ENCODE data around the gene ATG9B.

ATG9B gene

DNA sequence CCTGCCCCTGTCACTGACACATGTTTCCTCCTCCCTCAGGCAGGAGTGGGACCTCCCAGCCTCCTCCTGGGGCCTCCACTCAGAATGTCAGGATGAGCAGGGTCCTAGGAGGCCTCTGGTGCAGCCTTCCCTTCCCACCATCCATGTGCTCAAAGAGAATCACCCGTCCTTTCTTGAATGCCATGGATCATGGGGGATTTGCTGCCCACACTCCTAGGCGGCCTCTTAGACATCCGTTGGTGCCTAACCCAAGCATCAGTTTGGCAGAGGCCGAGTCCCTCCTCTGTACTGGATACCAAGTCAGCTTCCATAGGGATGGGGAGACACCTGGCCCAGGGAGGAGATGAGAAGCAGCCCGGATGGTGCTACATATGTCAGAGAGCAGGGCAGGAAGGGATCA is 26.5 kb downstream of the ATG9B start:
- DNase-seq, result no peak

DNA sequence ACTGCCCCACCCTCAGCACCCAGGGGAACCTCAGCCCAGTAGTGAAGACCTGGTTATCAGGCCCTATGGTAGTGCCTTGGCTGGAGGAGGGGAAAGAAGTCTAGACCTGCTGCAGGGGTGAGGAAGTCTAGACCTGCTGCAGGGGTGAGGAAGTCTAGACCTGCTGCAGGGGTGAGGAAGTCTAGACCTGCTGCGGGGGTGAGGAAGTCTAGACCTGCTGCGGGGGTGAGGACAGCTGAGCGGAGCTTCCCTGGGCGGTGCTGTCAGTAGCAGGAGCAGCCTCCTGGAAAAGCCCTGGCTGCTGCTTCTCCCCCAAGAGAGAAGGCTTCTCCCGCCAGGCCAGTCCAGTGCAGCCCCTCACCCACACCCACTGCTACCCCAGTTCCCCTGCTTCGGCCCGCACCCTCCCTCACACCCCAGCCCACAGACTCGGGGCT is 27.2 kb downstream of the ATG9B start:
- peak in 2 of 4 experiments; percentile 28 to 42 for DNase-seq

DNA sequence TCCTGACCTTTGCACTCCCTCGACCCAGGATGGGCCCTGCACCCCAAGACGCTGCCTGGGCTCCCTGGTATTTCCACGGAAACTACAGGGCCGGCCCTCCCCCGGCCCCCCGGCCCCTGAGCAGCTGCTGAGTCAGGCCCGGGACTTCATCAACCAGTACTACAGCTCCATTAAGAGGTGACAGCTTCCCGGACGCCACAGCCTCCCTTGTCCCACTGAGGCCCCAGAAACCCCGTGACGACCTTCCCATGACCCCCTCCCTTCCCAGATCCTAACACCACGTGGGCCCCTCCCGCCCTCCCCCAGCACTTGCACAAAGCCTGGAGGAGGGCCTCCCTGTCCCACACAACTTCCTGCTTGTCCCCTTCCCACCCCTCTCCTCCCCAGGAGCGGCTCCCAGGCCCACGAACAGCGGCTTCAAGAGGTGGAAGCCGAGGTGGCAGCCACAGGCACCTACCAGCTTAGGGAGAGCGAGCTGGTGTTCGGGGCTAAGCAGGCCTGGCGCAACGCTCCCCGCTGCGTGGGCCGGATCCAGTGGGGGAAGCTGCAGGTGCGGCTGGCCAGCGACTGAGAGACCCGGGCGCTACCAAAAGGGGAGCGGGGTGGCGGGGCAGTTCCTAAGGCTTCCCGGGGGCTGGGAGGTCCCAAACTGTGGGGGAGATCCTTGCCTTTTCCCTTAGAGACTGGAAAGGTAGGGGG is 27.8 kb downstream of the ATG9B start:
- peak in 3 of 4 experiments; percentile 40 to 57 (median 57) for DNase-seq

DNA sequence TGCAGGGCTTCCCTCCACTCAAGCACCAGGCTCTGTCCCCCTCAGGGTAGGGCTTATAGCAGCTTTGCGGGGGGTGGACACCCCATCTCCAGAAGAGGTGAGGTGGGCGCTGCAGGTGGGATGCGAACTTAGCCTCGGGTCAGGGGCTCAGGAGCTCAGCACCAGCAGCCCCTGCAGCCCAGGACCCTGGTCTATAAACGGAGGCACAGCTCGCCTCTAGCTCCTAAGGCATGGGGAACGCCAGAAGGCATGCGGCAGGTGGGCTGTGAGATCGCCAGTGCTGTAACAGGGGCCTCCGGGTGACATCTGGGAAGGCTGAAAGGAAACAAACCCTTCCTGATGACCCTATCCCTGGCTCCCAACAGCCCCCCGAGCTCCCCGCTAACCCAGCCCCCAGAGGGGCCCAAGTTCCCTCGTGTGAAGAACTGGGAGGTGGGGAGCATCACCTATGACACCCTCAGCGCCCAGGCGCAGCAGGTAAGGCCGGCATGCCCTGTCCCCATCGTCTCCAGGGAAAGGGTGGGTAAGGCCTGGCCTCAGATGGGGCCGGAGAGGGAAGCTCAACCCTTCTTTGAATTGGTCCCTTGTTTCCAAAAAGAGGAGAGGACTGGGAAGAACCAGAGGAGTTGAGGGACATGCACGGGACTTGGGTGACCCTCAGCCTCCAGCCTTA is 29.3 kb downstream of the ATG9B start:
- no peak for DNase-seq

DNA sequence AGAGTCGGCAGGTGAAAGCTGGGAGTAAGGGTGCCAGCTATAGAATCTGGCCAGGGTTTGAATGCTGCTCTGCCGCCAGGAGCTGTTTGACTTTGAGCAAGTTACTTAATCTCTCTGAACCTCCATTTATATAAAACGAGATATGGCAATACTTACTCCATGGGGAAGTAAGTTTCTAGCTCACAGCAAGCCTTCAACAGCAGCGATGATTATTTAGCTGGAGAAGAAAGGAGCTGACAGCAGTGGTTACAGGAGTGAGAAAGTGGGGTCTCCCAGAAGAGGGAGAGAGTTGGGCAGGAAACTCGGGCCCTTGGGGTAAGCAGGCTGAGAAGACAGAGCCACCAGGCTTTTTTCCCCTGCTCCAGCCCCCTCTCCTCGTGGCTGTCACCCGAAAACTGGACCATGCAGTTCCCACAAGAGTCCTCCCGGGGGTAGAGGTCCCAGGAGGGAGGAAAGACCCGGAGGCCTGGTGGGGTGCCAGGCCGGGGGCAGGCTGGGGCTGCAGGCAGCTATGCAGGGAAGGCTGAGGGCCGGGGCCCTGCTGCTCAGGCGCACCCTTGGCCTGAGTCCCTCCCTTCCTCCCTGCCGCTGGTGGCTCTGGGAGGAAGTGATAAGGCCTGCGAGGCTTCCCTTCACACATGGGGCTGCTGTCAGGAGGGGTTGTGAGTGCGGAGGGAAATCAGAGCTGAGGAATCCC is 30.0 kb downstream of the ATG9B start:
- peak; percentile 46 to 75 (median 68) for DNase-seq

DNA sequence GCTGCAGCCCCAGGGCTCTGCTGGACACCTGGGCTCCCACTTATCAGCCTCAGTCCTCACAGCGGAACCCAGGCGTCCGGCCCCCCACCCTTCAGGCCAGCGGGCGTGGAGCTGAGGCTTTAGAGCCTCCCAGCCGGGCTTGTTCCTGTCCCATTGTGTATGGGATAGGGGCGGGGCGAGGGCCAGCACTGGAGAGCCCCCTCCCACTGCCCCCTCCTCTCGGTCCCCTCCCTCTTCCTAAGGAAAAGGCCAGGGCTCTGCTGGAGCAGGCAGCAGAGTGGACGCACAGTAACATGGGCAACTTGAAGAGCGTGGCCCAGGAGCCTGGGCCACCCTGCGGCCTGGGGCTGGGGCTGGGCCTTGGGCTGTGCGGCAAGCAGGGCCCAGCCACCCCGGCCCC is 30.8 kb downstream of the ATG9B start:
- no peak for DNase-seq

DNA sequence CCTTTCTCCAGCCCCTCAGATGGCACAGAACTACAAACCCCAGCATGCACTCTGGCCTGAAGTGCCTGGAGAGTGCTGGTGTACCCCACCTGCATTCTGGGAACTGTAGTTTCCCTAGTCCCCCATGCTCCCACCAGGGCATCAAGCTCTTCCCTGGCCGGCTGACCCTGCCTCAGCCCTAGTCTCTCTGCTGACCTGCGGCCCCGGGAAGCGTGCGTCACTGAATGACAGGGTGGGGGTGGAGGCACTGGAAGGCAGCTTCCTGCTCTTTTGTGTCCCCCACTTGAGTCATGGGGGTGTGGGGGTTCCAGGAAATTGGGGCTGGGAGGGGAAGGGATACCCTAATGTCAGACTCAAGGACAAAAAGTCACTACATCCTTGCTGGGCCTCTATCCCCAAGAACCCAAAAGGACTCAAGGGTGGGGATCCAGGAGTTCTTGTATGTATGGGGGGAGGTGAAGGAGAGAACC is 31.4 kb downstream of the ATG9B start:
- DNase-seq, result peak in 3 of 4 experiments; percentile 28 to 34 (median 34)

DNA sequence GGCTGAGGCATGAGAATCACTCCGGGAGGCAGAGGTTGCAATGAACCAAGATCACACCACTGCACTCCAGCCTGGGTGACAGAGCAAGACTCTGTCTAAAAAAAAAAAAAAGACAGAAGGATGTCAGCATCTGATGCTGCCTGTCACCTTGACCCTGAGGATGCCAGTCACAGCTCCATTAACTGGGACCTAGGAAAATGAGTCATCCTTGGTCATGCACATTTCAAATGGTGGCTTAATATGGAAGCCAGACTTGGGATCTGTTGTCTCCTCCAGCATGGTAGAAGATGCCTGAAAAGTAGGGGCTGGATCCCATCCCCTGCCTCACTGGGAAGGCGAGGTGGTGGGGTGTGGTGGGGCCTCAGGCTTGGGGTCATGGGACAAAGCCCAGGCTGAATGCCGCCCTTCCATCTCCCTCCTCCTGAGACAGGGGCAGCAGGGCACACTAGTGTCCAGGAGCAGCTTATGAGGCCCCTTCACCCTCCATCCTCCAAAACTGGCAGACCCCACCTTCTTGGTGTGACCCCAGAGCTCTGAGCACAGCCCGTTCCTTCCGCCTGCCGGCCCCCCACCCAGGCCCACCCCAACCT is 32.1 kb downstream of the ATG9B start:
- DNase-seq, result no peak

DNA sequence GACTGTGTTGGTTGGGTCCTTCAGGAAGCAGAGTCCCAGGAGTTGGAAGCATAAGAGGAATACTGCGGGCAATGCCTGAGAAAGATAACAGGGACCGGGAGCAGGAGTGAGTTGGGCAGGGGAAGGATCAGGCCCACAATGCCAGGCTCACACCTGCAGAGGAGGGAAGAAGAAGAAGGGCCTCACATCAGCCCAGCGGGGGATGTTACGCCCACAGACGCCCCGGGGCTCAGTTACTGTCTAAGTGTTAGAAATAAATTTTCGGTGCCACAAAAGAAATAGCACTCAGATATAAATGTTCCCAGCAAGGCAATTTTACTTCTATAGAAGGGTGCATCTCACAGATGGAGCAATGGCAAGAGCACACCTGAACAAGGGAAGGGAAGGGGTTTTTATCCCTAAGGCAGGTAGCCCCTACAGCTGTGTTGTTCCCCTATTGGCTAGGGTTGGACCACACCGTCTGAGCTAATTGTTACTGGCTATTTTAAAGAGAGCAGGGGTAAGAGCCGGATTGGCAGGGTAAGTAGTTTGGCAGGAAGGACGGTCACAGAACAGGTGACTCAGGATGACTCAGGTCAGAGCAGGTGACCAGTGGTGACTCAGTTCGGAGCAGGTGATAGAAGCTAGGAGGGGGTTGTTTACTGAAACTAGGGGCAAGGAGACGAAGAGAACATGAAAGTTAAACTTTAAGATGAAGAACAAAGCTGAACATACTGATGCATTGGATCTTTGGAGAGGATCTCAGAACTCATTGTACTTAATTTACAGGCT is 33.7 kb downstream of the ATG9B start, which contains the start of gene NOS3:
Gene NOS3, plus strand, starts transcription at position 602 of the 771 bp plus-strand sequence. CDS start 2,787 bp downstream, outside the sequence.
- no peak for DNase-seq

DNA sequence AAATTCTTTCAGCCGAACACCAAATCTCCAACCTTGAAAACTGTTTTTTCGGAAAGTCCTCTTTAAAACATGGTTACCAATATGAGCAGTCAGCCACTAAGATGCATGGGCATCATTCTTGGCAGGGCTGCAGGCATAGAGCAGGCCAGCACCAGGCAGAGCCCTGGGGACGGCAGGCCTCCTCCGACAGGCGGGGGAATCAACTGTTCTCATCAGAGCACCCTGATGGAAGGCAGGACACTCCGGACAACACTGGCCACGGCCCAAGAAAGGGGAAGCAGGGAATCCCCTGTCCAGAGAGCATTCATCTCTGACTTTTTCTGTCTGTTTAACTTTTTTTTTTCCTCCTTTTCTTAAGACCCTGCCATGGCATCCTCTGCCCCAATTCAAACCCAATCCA is 34.8 kb downstream of the ATG9B start:
- peak in 1 of 4 experiments; percentile 20 for DNase-seq

DNA sequence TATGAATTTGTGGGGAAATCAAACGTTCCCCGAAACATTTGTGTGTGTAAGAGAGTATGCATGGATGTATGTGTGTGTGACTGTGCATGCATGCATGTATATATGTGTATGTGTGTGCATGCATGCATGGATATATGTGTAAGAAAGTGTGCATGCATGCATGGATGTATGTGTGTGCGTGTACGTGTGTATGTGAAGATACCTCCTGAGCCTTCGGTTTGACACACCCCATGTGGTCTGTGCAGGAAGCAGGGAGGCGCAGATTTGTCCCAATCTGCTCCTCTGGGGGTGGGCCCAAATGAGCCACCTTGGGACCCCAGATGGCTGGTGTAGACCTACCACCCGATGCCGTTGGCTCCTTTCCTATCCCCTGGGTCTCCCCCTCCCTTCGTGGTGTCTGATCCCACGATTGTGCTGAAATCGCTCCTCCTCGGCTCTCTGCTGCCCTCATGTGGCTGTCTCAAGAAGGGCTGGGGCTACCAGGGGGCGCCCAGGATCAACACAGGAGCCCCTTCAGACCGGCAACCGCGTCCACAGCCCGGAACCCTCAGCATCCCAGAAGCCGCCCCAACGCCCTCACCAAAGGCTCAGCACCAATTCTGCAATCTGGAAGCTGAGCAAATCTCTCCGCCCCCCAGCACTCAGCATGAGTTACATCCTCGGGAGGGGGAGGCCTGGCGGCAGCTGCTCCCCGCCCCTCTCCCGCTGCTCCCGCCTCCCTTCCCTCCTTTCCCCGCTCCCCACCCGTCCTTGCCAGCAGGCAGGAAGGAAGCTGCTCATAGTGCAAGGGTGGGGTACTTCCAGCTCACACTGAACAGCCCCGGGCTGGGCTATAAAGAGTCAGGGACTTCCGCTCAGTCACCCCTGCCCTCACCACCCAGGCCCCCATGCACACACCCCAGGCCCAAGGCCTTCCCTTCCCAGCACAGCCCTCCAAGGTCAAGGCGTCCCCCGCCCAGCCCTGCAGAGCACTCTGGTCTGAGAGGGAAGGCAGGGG is 35.8 kb downstream of the ATG9B start:
- peak; percentile 41 to 63 (median 50) for DNase-seq

DNA sequence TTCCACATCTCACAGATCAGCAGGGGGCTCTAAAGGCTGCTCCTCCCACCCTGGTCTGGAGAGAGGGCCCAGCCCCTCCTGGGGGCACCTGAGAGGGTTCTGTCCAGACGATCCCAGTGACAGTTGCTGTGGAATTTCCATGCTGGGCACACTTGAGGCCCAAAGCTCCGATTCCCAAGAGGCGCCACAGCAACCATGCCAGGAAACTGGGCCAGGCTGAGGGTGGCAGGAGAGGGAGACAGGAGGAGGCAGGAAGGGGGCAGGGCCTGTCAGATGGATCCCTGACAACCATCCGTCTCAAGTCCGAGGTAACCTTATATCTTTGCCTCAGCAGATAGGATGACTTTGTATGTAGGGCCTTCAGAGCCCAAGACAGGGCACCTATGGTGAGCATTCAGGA is 37.7 kb downstream of the ATG9B start:
- no peak for DNase-seq

DNA sequence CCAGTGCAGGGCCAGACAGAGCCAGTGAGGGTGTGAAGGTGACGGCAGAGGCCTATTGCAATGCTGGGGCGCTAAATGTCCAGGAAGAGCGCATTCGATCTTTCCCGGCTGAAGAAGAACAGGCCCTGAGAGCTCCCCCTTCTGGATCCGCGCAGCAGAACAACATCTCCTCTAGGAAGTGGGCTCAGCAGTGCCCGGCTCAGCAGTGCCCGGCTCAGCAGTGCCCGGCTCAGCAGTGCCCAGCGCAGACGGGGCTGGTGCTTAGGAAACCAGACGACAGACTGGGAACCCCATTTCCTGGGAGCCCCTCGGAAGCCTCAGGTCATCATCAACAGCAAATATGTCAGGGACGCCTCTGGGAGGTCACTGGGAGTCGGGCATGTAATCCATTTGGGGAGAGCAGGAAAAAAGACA is 38.2 kb downstream of the ATG9B start:
- peak; percentile 67 to 80 (median 74) for DNase-seq

DNA sequence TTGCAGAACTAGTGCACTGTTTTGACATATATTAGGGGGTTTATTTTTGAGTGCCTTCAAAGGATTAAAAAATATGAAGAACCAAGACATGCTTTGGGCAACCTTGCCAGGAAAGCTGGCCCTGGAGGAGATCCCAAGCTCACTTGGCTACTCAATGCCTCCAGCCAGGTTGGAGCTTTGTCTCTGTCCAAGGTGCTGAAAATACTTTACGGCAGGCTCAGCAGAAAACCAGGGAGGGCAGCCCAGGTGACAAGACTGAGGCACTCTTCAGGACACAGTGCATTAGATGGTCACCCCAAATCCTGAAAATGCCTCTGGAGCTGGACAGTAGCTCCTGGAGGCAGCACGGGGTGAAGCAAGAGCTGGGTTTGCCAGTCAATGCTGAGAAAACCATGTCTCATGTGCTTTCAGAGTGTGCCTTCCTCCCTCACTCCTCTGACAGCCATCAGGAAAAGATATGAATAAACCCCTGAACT is 40.4 kb downstream of the ATG9B start:
- DNase-seq, result peak; percentile 35 to 64 (median 52)

DNA sequence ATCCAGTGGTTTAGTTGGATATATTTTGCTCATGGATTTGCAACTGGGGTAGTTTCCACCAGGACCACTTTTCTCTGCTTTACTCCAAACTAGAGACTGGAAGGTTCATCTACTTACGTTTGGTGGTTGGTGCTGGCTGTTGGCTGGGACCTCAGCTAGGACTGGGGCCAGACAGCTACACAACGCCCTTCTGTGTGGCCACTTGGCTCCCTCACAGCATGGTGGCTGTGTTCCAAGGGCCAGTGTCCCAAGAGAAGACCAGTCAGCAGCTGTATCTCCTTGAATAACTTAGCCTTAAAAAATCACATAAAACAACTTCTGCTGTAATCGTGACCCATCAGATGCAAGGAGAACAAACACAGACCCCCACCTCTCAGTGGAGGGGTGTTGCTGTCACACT is 41.9 kb downstream of the ATG9B start:
- no peak for DNase-seq

DNA sequence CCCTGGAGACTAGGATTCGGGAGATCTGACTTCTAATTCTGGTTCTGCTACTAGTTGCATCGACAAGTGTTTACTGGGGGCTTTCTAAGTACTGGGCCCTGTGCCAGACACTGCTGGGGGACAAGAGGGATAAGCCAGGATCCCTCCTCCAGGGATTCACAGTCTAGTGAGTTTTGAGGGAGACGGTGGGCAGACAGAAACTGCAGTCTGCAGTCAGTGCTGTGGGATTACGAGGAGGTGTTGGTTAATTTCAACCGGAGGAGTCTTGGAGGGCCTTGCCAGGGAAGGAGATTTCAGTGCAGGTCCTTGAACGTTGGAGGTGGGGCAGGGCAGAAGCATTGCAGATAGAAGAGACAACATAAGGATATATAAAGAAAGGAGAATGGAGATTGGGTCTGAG is 42.6 kb downstream of the ATG9B start:
- DNase-seq, result no peak

DNA sequence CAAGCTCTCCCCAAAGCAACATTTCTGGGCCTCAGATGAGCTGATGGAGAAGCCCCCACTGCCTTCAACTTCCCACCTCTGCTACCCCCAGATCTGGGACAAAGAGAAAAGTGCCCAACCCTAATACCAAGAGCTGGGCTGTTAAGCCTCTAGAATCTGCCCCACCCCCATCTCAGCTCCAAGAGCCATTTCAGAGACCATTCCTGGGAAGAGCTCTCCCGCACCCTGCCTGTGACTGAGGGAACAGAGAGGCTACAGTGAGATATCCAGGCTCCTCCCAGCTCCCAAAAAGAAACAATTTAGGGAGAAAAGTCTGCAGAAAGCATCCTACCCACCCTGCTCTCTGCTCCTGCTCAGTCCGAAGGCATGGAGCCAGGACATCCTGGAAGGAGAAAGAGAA is 43.6 kb downstream of the ATG9B start:
- DNase-seq, result no peak

DNA sequence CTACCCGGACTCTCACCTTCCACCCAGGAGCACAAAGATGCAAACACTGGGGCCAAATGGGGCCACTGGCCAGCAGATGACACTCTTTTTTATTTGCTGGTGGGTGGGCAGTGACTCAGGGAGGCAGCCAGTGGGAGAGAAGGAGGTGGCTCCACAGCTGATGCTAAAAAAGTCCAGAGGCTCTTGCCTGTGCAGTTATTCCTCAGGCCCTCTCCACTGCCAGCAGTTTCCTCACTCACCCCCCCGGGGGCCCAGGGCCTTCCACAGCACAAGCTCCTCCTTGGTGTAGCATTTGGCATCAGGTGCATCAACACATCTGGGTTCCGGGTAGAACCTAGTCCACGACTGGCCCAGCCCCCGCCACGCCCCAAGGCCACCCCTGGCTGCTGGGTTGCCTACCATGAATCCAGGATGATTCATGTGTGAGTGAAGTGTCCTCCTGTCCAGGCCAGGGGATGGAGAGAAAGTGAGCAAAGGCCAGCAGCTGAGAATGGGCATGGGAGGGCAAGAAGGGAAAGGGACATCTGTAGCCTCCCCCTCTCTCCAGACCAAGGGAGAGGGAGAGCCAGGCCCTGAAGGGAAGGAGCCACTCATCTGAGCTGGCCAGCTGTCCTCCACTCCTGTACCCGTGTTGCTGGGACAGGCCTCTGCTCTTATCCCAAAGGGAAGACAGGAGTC is 44.4 kb downstream of the ATG9B start:
- peak in 1 of 4 experiments; percentile 18 for DNase-seq

DNA sequence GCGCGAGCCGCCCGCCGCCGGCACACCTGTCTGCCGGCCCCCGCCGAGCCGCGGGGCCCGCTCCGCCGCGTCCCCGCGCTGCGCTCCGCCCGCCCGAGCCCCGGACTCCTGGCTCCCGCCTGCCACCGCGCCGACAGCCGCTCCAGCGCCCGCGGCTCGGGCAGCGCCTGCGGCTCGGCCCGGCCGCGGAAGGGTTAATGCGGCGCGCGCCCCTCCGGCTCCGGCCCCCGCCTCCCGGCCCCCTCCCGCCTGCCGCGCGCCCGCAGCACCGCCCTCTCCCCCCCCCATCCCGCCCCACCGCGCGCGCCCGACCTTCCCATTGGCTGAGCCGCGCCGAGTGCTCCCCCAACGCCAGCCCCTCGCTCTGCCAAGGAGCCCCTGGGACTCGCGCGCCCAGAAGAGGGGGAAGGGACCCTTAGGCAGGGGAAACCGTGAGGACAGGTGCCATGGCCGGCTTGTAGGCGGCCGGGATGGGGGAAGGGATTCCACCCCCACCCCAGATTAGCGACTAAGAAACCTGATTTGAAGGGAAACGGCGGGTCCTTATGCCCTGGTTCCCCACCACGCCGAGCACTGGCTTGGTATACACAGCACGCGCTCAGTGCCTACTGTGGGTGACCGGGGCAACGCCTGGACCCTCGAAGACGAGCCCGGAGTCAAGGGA is 46.0 kb downstream of the ATG9B start, which contains the start of gene KCNH2:
Gene KCNH2, minus strand, starts transcription at position 196 of the 664 bp plus-strand sequence. CDS start 408 bp downstream, outside the sequence.
- DNase-seq, result no peak
